ENCODE results near the gene CTXND2. TPM values are rescaled to one million over a fixed set of nuclear protein-coding genes. Genes with fewer than 3 reads are reported as not detected.

The CTXND2 gene
- total RNA-seq, 1 donor from 2014 or later: not detected

GRCh38 chr1:150931773-150932172 lies 44.8 kb downstream of the CTXND2 start:
- peaks cover 10% of the 10 kb centered on the region for H3K4me1 Mint-ChIP-seq (ENCODE audit: unreplicated experiment)
- peaks cover 4% of the 10 kb centered on the region for H3K9me3 Mint-ChIP-seq (ENCODE audit: unreplicated experiment)
- H3K36me3 Mint-ChIP-seq (ENCODE audit: unreplicated experiment): peaks cover 51% of the 10 kb centered on the region
- no peak overlapping the region for H3K27ac Mint-ChIP-seq (ENCODE audit: unreplicated experiment)
- no peak for DNase-seq (ENCODE audit: extremely low spot score, unreplicated experiment)
- no peaks in the 10 kb centered on the region for H3K27me3 Mint-ChIP-seq (ENCODE audit: unreplicated experiment)
- no peak for TF ChIP-seq CTCF (IDR thresholded peaks at IDR 0.05)
- H3K4me3 Mint-ChIP-seq (ENCODE audit: unreplicated experiment): no peak overlapping the region

- peaks cover 52% of the 10 kb centered on the region for H3K36me3 Mint-ChIP-seq (ENCODE audit: unreplicated experiment)
- no peaks in the 10 kb centered on the region for H3K9me3 Mint-ChIP-seq (ENCODE audit: unreplicated experiment)
- no peak for DNase-seq (ENCODE audit: extremely low spot score, unreplicated experiment)
- no peak for TF ChIP-seq CTCF (IDR thresholded peaks at IDR 0.05)
- H3K27ac Mint-ChIP-seq (ENCODE audit: unreplicated experiment): no peak overlapping the region
- H3K27me3 Mint-ChIP-seq (ENCODE audit: unreplicated experiment): no peaks in the 10 kb centered on the region
- H3K4me1 Mint-ChIP-seq (ENCODE audit: unreplicated experiment): no peaks in the 10 kb centered on the region
- no peak overlapping the region for H3K4me3 Mint-ChIP-seq (ENCODE audit: unreplicated experiment)
Measured at GRCh38 chr1:150944856-150945255, 57.9 kb downstream of the CTXND2 start.

- H3K9me3 Mint-ChIP-seq (ENCODE audit: unreplicated experiment): no peaks in the 10 kb centered on the region
- H3K27me3 Mint-ChIP-seq (ENCODE audit: unreplicated experiment): no peaks in the 10 kb centered on the region
- no peak for DNase-seq (ENCODE audit: extremely low spot score, unreplicated experiment)
- TF ChIP-seq CTCF (IDR thresholded peaks at IDR 0.05): no peak
- H3K27ac Mint-ChIP-seq (ENCODE audit: unreplicated experiment): no peak overlapping the region
- H3K36me3 Mint-ChIP-seq (ENCODE audit: unreplicated experiment): peaks cover 56% of the 10 kb centered on the region
- H3K4me1 Mint-ChIP-seq (ENCODE audit: unreplicated experiment): no peaks in the 10 kb centered on the region
- H3K4me3 Mint-ChIP-seq (ENCODE audit: unreplicated experiment): no peak overlapping the region
Measured at GRCh38 chr1:150954708-150955107, 67.8 kb downstream of the CTXND2 start.

- TF ChIP-seq CTCF (IDR thresholded peaks at IDR 0.05): no peak
- no peaks in the 10 kb centered on the region for H3K9me3 Mint-ChIP-seq (ENCODE audit: unreplicated experiment)
- H3K4me1 Mint-ChIP-seq (ENCODE audit: unreplicated experiment): no peaks in the 10 kb centered on the region
- H3K27ac Mint-ChIP-seq (ENCODE audit: unreplicated experiment): no peak overlapping the region
- no peak overlapping the region for H3K4me3 Mint-ChIP-seq (ENCODE audit: unreplicated experiment)
- peaks cover 56% of the 10 kb centered on the region for H3K36me3 Mint-ChIP-seq (ENCODE audit: unreplicated experiment)
- H3K27me3 Mint-ChIP-seq (ENCODE audit: unreplicated experiment): no peaks in the 10 kb centered on the region
- DNase-seq (ENCODE audit: extremely low spot score, unreplicated experiment): no peak
Measured at GRCh38 chr1:150955280-150955679, 68.3 kb downstream of the CTXND2 start.

- H3K4me3 Mint-ChIP-seq (ENCODE audit: unreplicated experiment): no peak overlapping the region
- H3K36me3 Mint-ChIP-seq (ENCODE audit: unreplicated experiment): peaks cover 52% of the 10 kb centered on the region
- H3K27me3 Mint-ChIP-seq (ENCODE audit: unreplicated experiment): no peaks in the 10 kb centered on the region
- H3K27ac Mint-ChIP-seq (ENCODE audit: unreplicated experiment): no peak overlapping the region
- no peak for DNase-seq (ENCODE audit: extremely low spot score, unreplicated experiment)
- H3K9me3 Mint-ChIP-seq (ENCODE audit: unreplicated experiment): no peaks in the 10 kb centered on the region
- no peaks in the 10 kb centered on the region for H3K4me1 Mint-ChIP-seq (ENCODE audit: unreplicated experiment)
- TF ChIP-seq CTCF (IDR thresholded peaks at IDR 0.05): no peak
Measured at GRCh38 chr1:150957666-150958065, 70.7 kb downstream of the CTXND2 start.
